ENCODE results near the gene COL9A3.

DNA sequence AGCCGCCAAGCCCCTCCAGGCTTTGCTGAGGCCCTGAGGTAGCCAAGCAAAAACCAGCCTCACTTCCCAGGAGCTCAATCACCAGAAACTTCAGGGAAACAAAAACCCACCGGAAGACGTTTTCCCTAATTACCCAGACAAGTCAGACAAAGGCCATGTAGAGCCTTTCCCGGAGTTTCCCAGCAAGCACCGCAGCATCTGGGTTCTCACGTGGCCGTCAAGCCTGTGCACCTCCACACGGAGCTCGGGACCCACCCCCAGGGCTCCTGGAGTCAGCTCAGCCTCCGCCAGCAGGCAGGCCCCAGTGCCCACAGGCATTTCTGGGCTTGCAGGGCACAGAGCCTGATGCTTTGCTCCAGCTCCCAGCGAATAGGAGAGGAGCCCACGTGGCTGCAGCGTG lies 30.7 kb upstream of the COL9A3 start:
- TF ChIP-seq CTCF (conservative IDR thresholded peaks at IDR 0.05) (no peak), EZH2 (IDR thresholded peaks at IDR 0.05; ENCODE audit: low read depth) (no peak)

Data from PC-9 (cell line).